ENCODE measurements around the gene CMTM5.

DNA sequence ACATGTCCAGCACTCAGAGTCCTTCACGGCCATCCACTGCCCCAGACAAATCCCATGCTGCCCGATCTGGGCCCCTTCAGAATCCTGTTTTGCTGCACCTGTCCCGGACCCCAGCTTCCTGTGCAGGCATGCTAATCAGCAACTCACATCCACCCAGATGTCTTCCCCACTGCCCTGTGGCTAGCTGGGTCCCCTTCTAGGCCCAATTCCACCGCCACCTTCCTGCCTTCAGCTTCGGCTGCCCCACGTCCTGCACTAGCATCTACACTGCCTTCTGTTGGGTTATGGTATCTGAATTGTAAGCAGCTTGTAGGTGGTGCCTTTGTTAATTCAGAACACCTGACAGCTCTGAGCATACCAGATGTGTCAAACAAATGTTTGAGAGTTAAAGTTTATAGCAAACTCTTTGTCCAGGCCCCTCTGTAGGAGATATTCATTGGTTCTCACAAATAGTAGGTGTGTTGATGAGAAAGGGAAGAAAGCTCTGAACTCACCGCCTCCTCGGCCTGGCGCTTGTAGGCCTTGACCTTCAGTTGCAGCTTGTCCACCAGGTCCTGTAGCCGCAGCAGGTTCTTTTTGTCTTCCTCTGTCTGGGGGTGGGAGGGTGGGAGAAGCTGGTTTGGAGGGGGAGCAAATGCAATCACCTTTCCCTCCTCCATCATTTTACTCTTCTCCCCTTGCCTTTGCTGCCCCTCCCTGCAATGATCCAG, 6.0 kb downstream of the CMTM5 start:
- TF ChIP-seq, protein P1, sequence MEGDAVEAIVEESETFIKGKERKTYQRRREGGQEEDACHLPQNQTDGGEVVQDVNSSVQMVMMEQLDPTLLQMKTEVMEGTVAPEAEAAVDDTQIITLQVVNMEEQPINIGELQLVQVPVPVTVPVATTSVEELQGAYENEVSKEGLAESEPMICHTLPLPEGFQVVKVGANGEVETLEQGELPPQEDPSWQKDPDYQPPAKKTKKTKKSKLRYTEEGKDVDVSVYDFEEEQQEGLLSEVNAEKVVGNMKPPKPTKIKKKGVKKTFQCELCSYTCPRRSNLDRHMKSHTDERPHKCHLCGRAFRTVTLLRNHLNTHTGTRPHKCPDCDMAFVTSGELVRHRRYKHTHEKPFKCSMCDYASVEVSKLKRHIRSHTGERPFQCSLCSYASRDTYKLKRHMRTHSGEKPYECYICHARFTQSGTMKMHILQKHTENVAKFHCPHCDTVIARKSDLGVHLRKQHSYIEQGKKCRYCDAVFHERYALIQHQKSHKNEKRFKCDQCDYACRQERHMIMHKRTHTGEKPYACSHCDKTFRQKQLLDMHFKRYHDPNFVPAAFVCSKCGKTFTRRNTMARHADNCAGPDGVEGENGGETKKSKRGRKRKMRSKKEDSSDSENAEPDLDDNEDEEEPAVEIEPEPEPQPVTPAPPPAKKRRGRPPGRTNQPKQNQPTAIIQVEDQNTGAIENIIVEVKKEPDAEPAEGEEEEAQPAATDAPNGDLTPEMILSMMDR (conservative IDR thresholded peaks at IDR 0.05; ENCODE audit: low read length), result no peak
- TF ChIP-seq EZH2phosphoT487 (IDR thresholded peaks at IDR 0.05; ENCODE audit: borderline replicate concordance, low read depth, low read length), result no peak

Data from OCI-LY7 (cell line).